HepG2 (cell line): ENCODE data around the gene TLCD3B. TPM values are rescaled to one million over a fixed set of nuclear protein-coding genes. Genes with fewer than 3 reads are reported as not detected.

Experiments
- BCL6 ChIP-seq: IDR thresholded peaks from 2 replicates; pipeline ENCODE4 v1.6.1; 2016; ENCODE audit warnings: missing genetic modification reagents, missing compliant biosample characterization
- ERF ChIP-seq: IDR thresholded peaks from 2 replicates; pipeline ENCODE4 v1.6.1; 2018; ENCODE audit warnings: missing biosample characterization, missing genetic modification reagents
- PAWR ChIP-seq: sonication (generic); formaldehyde crosslinking; IDR thresholded peaks from 2 replicates; pipeline ENCODE4 v1.4.0; 2020; ENCODE audit warnings: missing genetic modification reagents, mild to moderate bottlenecking, borderline replicate concordance
- RNF219 ChIP-seq: sonication (generic); formaldehyde crosslinking; IDR thresholded peaks from 2 replicates; pipeline ENCODE4 v1.5.0; 2020; ENCODE audit warnings: mild to moderate bottlenecking, missing genetic modification reagents
- SP2 ChIP-seq: sonication (generic); formaldehyde crosslinking; IDR thresholded peaks from 2 replicates; pipeline ENCODE4 v1.5.1; 2020; ENCODE audit warnings: mild to moderate bottlenecking, missing genetic modification reagents
- SUZ12 ChIP-seq: fragments of 150-350 bp; IDR thresholded peaks from 2 replicates; pipeline ENCODE4 v1.6.1; 2014; ENCODE audit warnings: low read depth, low read length
- ZNF33A ChIP-seq: sonication (generic); formaldehyde crosslinking; IDR thresholded peaks from 2 replicates; pipeline ENCODE4 v1.5.1; 2020; ENCODE audit warnings: missing genetic modification reagents, mild to moderate bottlenecking, moderate library complexity, borderline replicate concordance
- ZNF383 ChIP-seq: sonication (generic); formaldehyde crosslinking; IDR thresholded peaks from 2 replicates; pipeline ENCODE4 v1.4.0; 2020; ENCODE audit warnings: missing genetic modification reagents, mild to moderate bottlenecking, borderline replicate concordance
- ZNF512B ChIP-seq: sonication (generic); formaldehyde crosslinking; IDR thresholded peaks from 2 replicates; pipeline ENCODE4 v1.5.1; 2020; ENCODE audit warnings: missing genetic modification reagents, mild to moderate bottlenecking, borderline replicate concordance
- ZNF572 ChIP-seq: sonication (generic); formaldehyde crosslinking; IDR thresholded peaks from 2 replicates; pipeline ENCODE4 v1.5.1; 2020; ENCODE audit warnings: mild to moderate bottlenecking, missing genetic modification reagents
- ZNF761 ChIP-seq: sonication (generic); formaldehyde crosslinking; conservative IDR thresholded peaks from 2 replicates; pipeline ENCODE4 v1.4.0; 2020; ENCODE audit warnings: mild to moderate bottlenecking, missing genetic modification reagents
- ZSCAN9 ChIP-seq: IDR thresholded peaks from 2 replicates; pipeline ENCODE4 v1.6.1; 2016; ENCODE audit warnings: borderline replicate concordance
- polyA plus RNA-seq, 8 experiments: library from polyadenylated mRNA; depleted of rRNA in 3 of 8; stranded (reverse) in 7 of 8; unstranded in 1 of 8; fragments of >200 nt; fragmentation: Illumina TruSeq in 4 of 8; extraction: Trizol in 4 of 8; gene quantifications; 2 replicates each; pipeline versions ENCODE4 v1.2.1 to v1.2.3, GENCODE V29; 2011 to 2016; ENCODE audit warnings: low read depth in 4 of 8, missing spikeins in 1 of 8, mixed read lengths in 1 of 8; ENCODE audit not compliant: insufficient read depth in 1 of 8
- total RNA-seq, 5 experiments: library from RNA; depleted of rRNA; stranded (reverse); fragments of >200 nt; fragmentation: Illumina TruSeq; extraction: Trizol; gene quantifications; 2 replicates each; pipeline ENCODE4 v1.2.3, GENCODE V29; 2016; ENCODE audit warnings: low read depth in 1 of 5
- TF ChIP-seq, protein P1 (sequence below): sonication (generic); formaldehyde crosslinking; IDR thresholded peaks from 2 replicates; pipeline ENCODE4 v1.4.0; 2020; ENCODE audit warnings: missing genetic modification reagents, borderline replicate concordance
- TF ChIP-seq, protein P2 (sequence below): sonication (generic); formaldehyde crosslinking; IDR thresholded peaks from 2 replicates; pipeline ENCODE4 v1.8.1; 2023; ENCODE audit warnings: mild to moderate bottlenecking, missing genetic modification reagents
- TF ChIP-seq, protein P3 (sequence below): sonication (generic); formaldehyde crosslinking; conservative IDR thresholded peaks from 2 replicates; pipeline ENCODE4 v1.8.0; 2022; ENCODE audit warnings: mild to moderate bottlenecking, moderate library complexity, missing genetic modification reagents

Gene TLCD3B
- total and polyA plus RNA-seq, 2 of the 13 experiments (the other 11 are each of a cell fraction or from before 2014, with no cell fraction given): not detected

DNA sequence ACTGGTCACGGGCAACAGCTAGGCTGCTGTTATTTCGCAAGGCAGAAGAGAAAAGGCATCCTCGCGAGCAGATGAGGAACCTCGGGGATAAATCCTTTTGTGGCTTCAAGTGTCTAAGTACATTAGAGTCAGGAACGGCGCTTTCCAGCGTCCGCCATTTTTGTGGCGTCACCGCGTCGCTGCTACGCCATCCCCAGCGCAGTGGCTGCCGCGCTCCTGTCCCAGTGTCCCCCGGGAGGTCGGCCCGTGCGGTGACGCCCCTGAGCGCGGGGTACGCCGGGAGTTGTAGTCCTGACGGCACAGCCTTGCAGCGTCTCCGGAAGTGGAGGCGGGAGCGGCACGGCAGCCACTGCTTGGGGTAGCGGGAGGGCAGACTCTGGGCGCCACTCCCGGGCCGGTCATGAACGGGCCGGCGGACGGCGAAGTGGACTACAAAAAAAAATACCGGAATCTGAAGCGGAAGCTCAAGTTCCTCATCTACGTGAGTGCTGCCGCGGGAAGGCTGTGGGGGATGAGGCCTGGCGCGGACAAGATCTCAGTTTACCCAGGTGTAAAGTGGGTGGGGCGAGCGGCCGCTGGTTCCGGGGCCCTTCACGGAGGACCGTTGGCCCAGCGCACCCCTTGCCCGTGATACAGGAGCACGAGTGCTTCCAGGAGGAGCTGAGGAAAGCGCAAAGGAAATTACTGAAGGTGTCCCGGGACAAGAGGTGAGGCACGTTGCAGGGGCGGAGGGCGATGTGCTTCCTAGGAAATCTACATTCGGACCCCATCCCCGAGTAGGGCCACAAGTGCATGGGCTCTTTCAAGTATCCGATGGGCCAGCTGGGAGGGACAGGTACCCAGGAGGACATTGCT lies 34.9 kb downstream of the TLCD3B start, which contains the start of gene INO80E (continued):
- TF ChIP-seq, protein P1, sequence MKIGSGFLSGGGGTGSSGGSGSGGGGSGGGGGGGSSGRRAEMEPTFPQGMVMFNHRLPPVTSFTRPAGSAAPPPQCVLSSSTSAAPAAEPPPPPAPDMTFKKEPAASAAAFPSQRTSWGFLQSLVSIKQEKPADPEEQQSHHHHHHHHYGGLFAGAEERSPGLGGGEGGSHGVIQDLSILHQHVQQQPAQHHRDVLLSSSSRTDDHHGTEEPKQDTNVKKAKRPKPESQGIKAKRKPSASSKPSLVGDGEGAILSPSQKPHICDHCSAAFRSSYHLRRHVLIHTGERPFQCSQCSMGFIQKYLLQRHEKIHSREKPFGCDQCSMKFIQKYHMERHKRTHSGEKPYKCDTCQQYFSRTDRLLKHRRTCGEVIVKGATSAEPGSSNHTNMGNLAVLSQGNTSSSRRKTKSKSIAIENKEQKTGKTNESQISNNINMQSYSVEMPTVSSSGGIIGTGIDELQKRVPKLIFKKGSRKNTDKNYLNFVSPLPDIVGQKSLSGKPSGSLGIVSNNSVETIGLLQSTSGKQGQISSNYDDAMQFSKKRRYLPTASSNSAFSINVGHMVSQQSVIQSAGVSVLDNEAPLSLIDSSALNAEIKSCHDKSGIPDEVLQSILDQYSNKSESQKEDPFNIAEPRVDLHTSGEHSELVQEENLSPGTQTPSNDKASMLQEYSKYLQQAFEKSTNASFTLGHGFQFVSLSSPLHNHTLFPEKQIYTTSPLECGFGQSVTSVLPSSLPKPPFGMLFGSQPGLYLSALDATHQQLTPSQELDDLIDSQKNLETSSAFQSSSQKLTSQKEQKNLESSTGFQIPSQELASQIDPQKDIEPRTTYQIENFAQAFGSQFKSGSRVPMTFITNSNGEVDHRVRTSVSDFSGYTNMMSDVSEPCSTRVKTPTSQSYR (CRISPR knock-in tag): peak; percentile 2; the same call in 1 of the 2 replicates
- TF ChIP-seq, protein P2, sequence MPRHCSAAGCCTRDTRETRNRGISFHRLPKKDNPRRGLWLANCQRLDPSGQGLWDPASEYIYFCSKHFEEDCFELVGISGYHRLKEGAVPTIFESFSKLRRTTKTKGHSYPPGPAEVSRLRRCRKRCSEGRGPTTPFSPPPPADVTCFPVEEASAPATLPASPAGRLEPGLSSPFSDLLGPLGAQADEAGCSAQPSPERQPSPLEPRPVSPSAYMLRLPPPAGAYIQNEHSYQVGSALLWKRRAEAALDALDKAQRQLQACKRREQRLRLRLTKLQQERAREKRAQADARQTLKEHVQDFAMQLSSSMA: peak; percentile 90; the same call in 1 of the 2 replicates
- peak; percentile 86 for TF ChIP-seq SUZ12
- TF ChIP-seq ZNF512B: 0 out of 2 replicates have a peak, but pooled peaks have one; percentile 54
- TF ChIP-seq, protein P3, sequence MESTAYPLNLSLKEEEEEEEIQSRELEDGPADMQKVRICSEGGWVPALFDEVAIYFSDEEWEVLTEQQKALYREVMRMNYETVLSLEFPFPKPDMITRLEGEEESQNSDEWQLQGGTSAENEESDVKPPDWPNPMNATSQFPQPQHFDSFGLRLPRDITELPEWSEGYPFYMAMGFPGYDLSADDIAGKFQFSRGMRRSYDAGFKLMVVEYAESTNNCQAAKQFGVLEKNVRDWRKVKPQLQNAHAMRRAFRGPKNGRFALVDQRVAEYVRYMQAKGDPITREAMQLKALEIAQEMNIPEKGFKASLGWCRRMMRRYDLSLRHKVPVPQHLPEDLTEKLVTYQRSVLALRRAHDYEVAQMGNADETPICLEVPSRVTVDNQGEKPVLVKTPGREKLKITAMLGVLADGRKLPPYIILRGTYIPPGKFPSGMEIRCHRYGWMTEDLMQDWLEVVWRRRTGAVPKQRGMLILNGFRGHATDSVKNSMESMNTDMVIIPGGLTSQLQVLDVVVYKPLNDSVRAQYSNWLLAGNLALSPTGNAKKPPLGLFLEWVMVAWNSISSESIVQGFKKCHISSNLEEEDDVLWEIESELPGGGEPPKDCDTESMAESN (CRISPR knock-in tag): peak; percentile 81; the same call in 1 of the 2 replicates
- no peak for TF ChIP-seq PAWR (CRISPR knock-in tag)
- TF ChIP-seq ZNF33A (CRISPR knock-in tag): no peak
- TF ChIP-seq ZSCAN9 (CRISPR knock-in tag): peak; percentile 93
- peak; percentile 94 for TF ChIP-seq ERF
- TF ChIP-seq ZNF383 (CRISPR knock-in tag): 0 out of 2 replicates have a peak, but pooled peaks have one; percentile 53
- TF ChIP-seq SP2: peak; percentile 72
- TF ChIP-seq RNF219 (CRISPR knock-in tag): peak; percentile 92; the same call in 1 of the 2 replicates
- peak; percentile 73 for TF ChIP-seq ZNF761
- TF ChIP-seq ZNF572 (CRISPR knock-in tag): peak; percentile 29; the same call in 1 of the 2 replicates
- peak; percentile 65 for TF ChIP-seq BCL6 (CRISPR knock-in tag)
